Activated T-helper 1 cell treated with anti-CD3 and anti-CD28 coated beads, Interleukin-12 subunit alpha, Interleukin-12 subunit beta, Interleukin-2, Interleukin-4 antibody, amounts not matched to agents 30 ng/mL and 10 ng/mL and 1 ng/mL, durations not matched to agents 14 hours and 24 hours and 36 hours (primary cell): ENCODE data around the gene CSNK1A1L. TPM values are rescaled to one million over a fixed set of nuclear protein-coding genes. Genes with fewer than 3 reads are reported as not detected.

ENCODE experiments used
- DNase-seq: peaks from one replicate; pipeline ENCODE4 v3.0.0; 2021; ENCODE audit warnings: low spot score
- H3K27ac Mint-ChIP-seq: one replicate; pipeline ENCODE4 v1.8.0; 2021; ENCODE audit warnings: mild to moderate bottlenecking, mixed read lengths
- H3K27me3 Mint-ChIP-seq: one replicate; pipeline ENCODE4 v1.8.0; 2022; ENCODE audit warnings: mild to moderate bottlenecking, moderate library complexity, mixed read lengths; ENCODE audit not compliant: insufficient read depth
- H3K36me3 Mint-ChIP-seq: one replicate; pipeline ENCODE4 v1.8.0; 2021; ENCODE audit warnings: low read depth, mixed read lengths
- H3K4me1 Mint-ChIP-seq: one replicate; pipeline ENCODE4 v1.8.0; 2021; ENCODE audit warnings: low read depth, mixed read lengths
- H3K4me3 Mint-ChIP-seq: one replicate; pipeline ENCODE4 v1.8.0; 2021; ENCODE audit warnings: mild to moderate bottlenecking, moderate library complexity, mixed read lengths
- H3K9me3 Mint-ChIP-seq: one replicate; pipeline ENCODE4 v1.8.0; 2021; ENCODE audit warnings: mixed read lengths
- intact Hi-C: fragments of 100-400 bp; cut with micrococcal nuclease; formaldehyde crosslinking; loops from one replicate; pipeline ENCODE4 v1.15.1; 2024
- total RNA-seq: library from RNA; stranded (reverse); gene quantifications from 2 replicates; pipeline ENCODE4 v1.2.3, GENCODE V29; 2022

CSNK1A1L gene
- total RNA-seq, 1 donor from 2014 or later, result not detected

GRCh38 chr13:37131092-37131491 lies 25.6 kb upstream of the CSNK1A1L start:
- Mint-ChIP-seq H3K27me3 (no peaks in the 10 kb centered on the region), H3K9me3 (no peaks in the 10 kb centered on the region), H3K4me1 (no peaks in the 10 kb centered on the region), H3K36me3 (no peaks in the 10 kb centered on the region), H3K4me3 (no peak overlapping the region), H3K27ac (no peak overlapping the region)
- intact Hi-C loops, result no loop called here
- no peak for DNase-seq

- no peak overlapping the region for H3K27ac Mint-ChIP-seq
- no peak overlapping the region for H3K4me3 Mint-ChIP-seq
- DNase-seq, result no peak
- H3K27me3 Mint-ChIP-seq, result no peaks in the 10 kb centered on the region
- H3K9me3 Mint-ChIP-seq, result no peaks in the 10 kb centered on the region
- H3K4me1 Mint-ChIP-seq, result no peaks in the 10 kb centered on the region
- intact Hi-C loops, result no loop called here
- H3K36me3 Mint-ChIP-seq, result no peaks in the 10 kb centered on the region
These were observed 24.4 kb upstream of the CSNK1A1L start for GRCh38 chr13:37129866-37130265.

GRCh38 chr13:37127691-37128241 lies 22.3 kb upstream of the CSNK1A1L start:
- no peaks in the 10 kb centered on the region for H3K9me3 Mint-ChIP-seq
- no peaks in the 10 kb centered on the region for H3K4me1 Mint-ChIP-seq
- no peak for DNase-seq
- no peaks in the 10 kb centered on the region for H3K36me3 Mint-ChIP-seq
- H3K4me3 Mint-ChIP-seq, result no peak overlapping the region
- peaks cover 1% of the 10 kb centered on the region for H3K27me3 Mint-ChIP-seq
- no peak overlapping the region for H3K27ac Mint-ChIP-seq
- intact Hi-C loops, result no loop called here

GRCh38 chr13:37123337-37123736 lies 17.9 kb upstream of the CSNK1A1L start:
- no peak overlapping the region for H3K27ac Mint-ChIP-seq
- no peak for DNase-seq
- intact Hi-C loops, result no loop called here
- no peaks in the 10 kb centered on the region for H3K36me3 Mint-ChIP-seq
- no peaks in the 10 kb centered on the region for H3K9me3 Mint-ChIP-seq
- H3K27me3 Mint-ChIP-seq, result peaks cover 1% of the 10 kb centered on the region
- no peak overlapping the region for H3K4me3 Mint-ChIP-seq
- H3K4me1 Mint-ChIP-seq, result no peaks in the 10 kb centered on the region

GRCh38 chr13:37118016-37118415 lies 12.6 kb upstream of the CSNK1A1L start:
- no peak overlapping the region for H3K27ac Mint-ChIP-seq
- H3K36me3 Mint-ChIP-seq, result no peaks in the 10 kb centered on the region
- DNase-seq, result no peak
- no peaks in the 10 kb centered on the region for H3K4me1 Mint-ChIP-seq
- peaks cover 2% of the 10 kb centered on the region for H3K27me3 Mint-ChIP-seq
- H3K9me3 Mint-ChIP-seq, result no peaks in the 10 kb centered on the region
- intact Hi-C loops, result no loop called here
- H3K4me3 Mint-ChIP-seq, result no peak overlapping the region

- Mint-ChIP-seq H3K27ac (no peak overlapping the region), H3K4me3 (no peak overlapping the region), H3K27me3 (peaks cover 2% of the 10 kb centered on the region), H3K36me3 (no peaks in the 10 kb centered on the region), H3K4me1 (no peaks in the 10 kb centered on the region), H3K9me3 (no peaks in the 10 kb centered on the region)
- no peak for DNase-seq
- intact Hi-C loops, result no loop called here
These were observed 8.8 kb upstream of the CSNK1A1L start for GRCh38 chr13:37114250-37114649.

GRCh38 chr13:37113534-37113933 lies 8.1 kb upstream of the CSNK1A1L start:
- Mint-ChIP-seq H3K36me3 (no peaks in the 10 kb centered on the region), H3K4me1 (no peaks in the 10 kb centered on the region), H3K4me3 (no peak overlapping the region), H3K27me3 (peaks cover 2% of the 10 kb centered on the region), H3K9me3 (no peaks in the 10 kb centered on the region), H3K27ac (no peak overlapping the region)
- intact Hi-C loops, result no loop called here
- DNase-seq, result no peak

GRCh38 chr13:37109051-37109678 lies 3.7 kb upstream of the CSNK1A1L start:
- intact Hi-C loops, result no loop called here
- peaks cover 2% of the 10 kb centered on the region for H3K27me3 Mint-ChIP-seq
- no peak for DNase-seq
- no peaks in the 10 kb centered on the region for H3K36me3 Mint-ChIP-seq
- no peaks in the 10 kb centered on the region for H3K4me1 Mint-ChIP-seq
- H3K9me3 Mint-ChIP-seq, result no peaks in the 10 kb centered on the region
- no peak overlapping the region for H3K4me3 Mint-ChIP-seq
- no peak overlapping the region for H3K27ac Mint-ChIP-seq

- Mint-ChIP-seq H3K27me3 (peaks cover under 1% of the 10 kb centered on the region), H3K9me3 (no peaks in the 10 kb centered on the region), H3K4me1 (no peaks in the 10 kb centered on the region), H3K27ac (no peak overlapping the region), H3K36me3 (no peaks in the 10 kb centered on the region), H3K4me3 (no peak overlapping the region)
- intact Hi-C loops, result no loop called here
- no peak for DNase-seq
These were observed 2.4 kb upstream of the CSNK1A1L start for GRCh38 chr13:37107868-37108267.

- H3K4me3 Mint-ChIP-seq, result no peak overlapping the region
These were observed 2.0 kb upstream of the CSNK1A1L start for GRCh38 chr13:37107456-37107855.

GRCh38 chr13:37106642-37107041 lies 1.2 kb upstream of the CSNK1A1L start:
- Mint-ChIP-seq H3K9me3 (no peaks in the 10 kb centered on the region), H3K36me3 (no peaks in the 10 kb centered on the region), H3K27ac (no peak overlapping the region), H3K27me3 (peaks cover 5% of the 10 kb centered on the region), H3K4me1 (no peaks in the 10 kb centered on the region), H3K4me3 (no peak overlapping the region)
- intact Hi-C loops, result no loop called here
- DNase-seq, result no peak

More at GRCh38 chr13:37107456-37107855, 2.0 kb upstream of the CSNK1A1L start:
- intact Hi-C loops, result no loop called here
- Mint-ChIP-seq H3K9me3 (no peaks in the 10 kb centered on the region), H3K27me3 (peaks cover 5% of the 10 kb centered on the region), H3K4me1 (no peaks in the 10 kb centered on the region), H3K27ac (no peak overlapping the region), H3K36me3 (no peaks in the 10 kb centered on the region)
- no peak for DNase-seq

- H3K27me3 Mint-ChIP-seq, result peaks cover 7% of the 10 kb centered on the region
- no peaks in the 10 kb centered on the region for H3K36me3 Mint-ChIP-seq
- no peak overlapping the region for H3K4me3 Mint-ChIP-seq
- intact Hi-C loops, result no loop called here
- no peaks in the 10 kb centered on the region for H3K4me1 Mint-ChIP-seq
- no peaks in the 10 kb centered on the region for H3K9me3 Mint-ChIP-seq
- DNase-seq, result no peak
- no peak overlapping the region for H3K27ac Mint-ChIP-seq
These were observed 2.6 kb downstream of the CSNK1A1L start for GRCh38 chr13:37102896-37103295.

- Mint-ChIP-seq H3K27ac (no peak overlapping the region), H3K36me3 (no peaks in the 10 kb centered on the region), H3K9me3 (no peaks in the 10 kb centered on the region), H3K4me1 (no peaks in the 10 kb centered on the region), H3K4me3 (no peak overlapping the region), H3K27me3 (peaks cover 7% of the 10 kb centered on the region)
- intact Hi-C loops, result no loop called here
- no peak for DNase-seq
These were observed 4.3 kb downstream of the CSNK1A1L start for GRCh38 chr13:37101201-37101600.

GRCh38 chr13:37100731-37101130 lies 4.7 kb downstream of the CSNK1A1L start:
- no peak overlapping the region for H3K4me3 Mint-ChIP-seq
- no peak overlapping the region for H3K27ac Mint-ChIP-seq
- no peaks in the 10 kb centered on the region for H3K9me3 Mint-ChIP-seq
- no peak for DNase-seq
- no peaks in the 10 kb centered on the region for H3K36me3 Mint-ChIP-seq
- no peaks in the 10 kb centered on the region for H3K4me1 Mint-ChIP-seq
- intact Hi-C loops, result no loop called here
- H3K27me3 Mint-ChIP-seq, result peaks cover 7% of the 10 kb centered on the region
